MG63 (cell line): ENCODE results near the gene C6orf118. TPM values are rescaled to one million over a fixed set of nuclear protein-coding genes. Genes with fewer than 3 reads are reported as not detected.

Experiments
- DNase-seq: peaks from one replicate; pipeline ENCODE4 v3.0.0-alpha.2; 2020
- H3K27me3 ChIP-seq: fragments of 250-450 bp; sonication (Bioruptor Pico); 2 replicates; pipeline ENCODE4 v1.5.1; 2020; ENCODE audit warnings: mild to moderate bottlenecking, moderate library complexity
- H3K36me3 ChIP-seq: fragments of 250-450 bp; sonication (Bioruptor Pico); 2 replicates; pipeline ENCODE4 v1.5.1; 2020; ENCODE audit warnings: mild to moderate bottlenecking, moderate library complexity
- H3K4me3 ChIP-seq: fragments of 250-450 bp; sonication (Bioruptor Pico); 2 replicates; pipeline ENCODE4 v1.5.1; 2020; ENCODE audit warnings: mild to moderate bottlenecking, moderate library complexity
- H3K9me3 ChIP-seq: fragments of 250-450 bp; sonication (Bioruptor Pico); 2 replicates; pipeline ENCODE4 v1.5.1; 2020; ENCODE audit warnings: mild to moderate bottlenecking, moderate library complexity
- total RNA-seq: library from RNA; depleted of rRNA; stranded (reverse); fragments of >200 nt; shearing (Covaris generic); gene quantifications from 2 replicates; pipeline ENCODE4 v1.2.3, GENCODE V29; 2014; ENCODE audit warnings: low replicate concordance; rRNA removed

C6orf118 gene
- not detected in 2 replicates for total RNA-seq

DNA sequence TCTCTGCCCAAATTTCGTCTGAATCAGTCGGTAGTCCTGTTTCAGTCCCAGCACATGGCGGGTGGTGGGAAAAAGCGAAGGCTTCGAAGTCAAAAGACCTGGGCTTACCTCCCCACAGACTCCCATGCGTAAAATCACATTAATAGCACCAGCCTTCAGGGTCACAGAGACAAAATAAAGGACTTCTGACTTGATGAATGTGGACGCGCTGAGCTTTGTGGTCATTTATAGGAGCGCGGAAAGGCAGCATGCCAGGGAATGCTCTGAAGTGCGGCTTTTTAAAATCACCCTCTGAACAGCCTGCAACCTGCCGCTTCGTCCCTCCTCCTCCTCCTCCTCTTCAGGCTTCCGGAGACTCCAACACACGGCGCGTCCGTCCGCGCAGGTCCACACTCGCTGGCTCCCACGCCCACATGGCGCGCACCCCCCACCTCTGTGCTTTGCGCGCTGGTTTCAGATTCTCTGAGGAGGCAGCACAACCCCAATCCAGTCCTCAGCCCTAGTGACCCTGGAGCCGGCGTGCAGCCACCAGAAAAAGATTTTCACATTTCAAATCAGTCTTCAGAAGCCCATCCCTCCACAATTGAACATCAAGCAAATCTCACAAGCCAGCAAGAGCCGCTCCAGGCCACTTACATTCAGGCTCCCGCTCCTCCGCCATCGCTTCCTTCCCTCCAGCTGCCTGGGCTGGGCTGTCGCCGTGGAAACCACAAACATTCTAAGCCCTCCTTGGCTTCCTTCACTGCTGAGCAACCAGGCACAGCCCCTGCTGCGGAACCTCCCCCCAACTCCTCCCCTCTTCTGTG is at the start of gene C6orf118:
Gene C6orf118 (minus strand): TSS at position 680 of the 806 bp plus-strand sequence. CDS start 19 bp downstream, at position 661.
- Histone ChIP-seq H3K4me3 (peak within 1 kb of the TSS; percentile 48), H3K9me3 (no peaks in the 10 kb centered on the region)
- DNase-seq = peak; percentile 76

GRCh38 chr6:165345700-165346099 is 36.3 kb upstream of the C6orf118 start:
- no peak for DNase-seq
- Histone ChIP-seq H3K4me3 (no peak overlapping the region), H3K9me3 (no peaks in the 10 kb centered on the region), H3K27me3 (no peaks in the 10 kb centered on the region), H3K36me3 (no peaks in the 10 kb centered on the region)

More for the DNA sequence above, at the start of gene C6orf118:
- no peaks in the 10 kb centered on the region for H3K27me3 ChIP-seq
- no peaks in the 10 kb centered on the region for H3K36me3 ChIP-seq

DNA sequence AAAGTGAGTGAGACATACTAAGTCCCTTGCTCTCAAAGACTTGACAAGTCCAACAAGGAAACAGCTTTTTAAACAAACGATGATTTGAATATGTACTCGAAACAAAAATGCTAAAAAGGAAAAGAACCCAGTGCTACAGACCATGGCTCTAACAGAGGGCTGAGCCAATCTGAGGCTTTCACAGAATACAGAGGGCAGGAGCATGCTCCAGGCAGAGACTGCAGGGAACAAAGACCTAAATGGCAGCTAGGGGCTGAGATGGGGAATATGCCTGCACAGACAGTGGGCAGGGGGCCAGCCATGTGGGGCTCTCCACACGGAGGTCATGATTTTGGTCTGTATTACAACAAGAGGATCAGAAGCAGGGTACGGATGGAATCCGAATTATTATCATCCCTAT is 31.1 kb upstream of the C6orf118 start:
- no peaks in the 10 kb centered on the region for H3K27me3 ChIP-seq
- no peaks in the 10 kb centered on the region for H3K9me3 ChIP-seq
- no peaks in the 10 kb centered on the region for H3K36me3 ChIP-seq
- no peak overlapping the region for H3K4me3 ChIP-seq
- DNase-seq = no peak

- DNase-seq = no peak
- Histone ChIP-seq H3K27me3 (no peaks in the 10 kb centered on the region), H3K4me3 (no peak overlapping the region), H3K36me3 (no peaks in the 10 kb centered on the region), H3K9me3 (peaks cover 2% of the 10 kb centered on the region; the same call in 1 of the 2 replicates)
Observed at GRCh38 chr6:165325609-165326008, 16.2 kb upstream of the C6orf118 start.

DNA sequence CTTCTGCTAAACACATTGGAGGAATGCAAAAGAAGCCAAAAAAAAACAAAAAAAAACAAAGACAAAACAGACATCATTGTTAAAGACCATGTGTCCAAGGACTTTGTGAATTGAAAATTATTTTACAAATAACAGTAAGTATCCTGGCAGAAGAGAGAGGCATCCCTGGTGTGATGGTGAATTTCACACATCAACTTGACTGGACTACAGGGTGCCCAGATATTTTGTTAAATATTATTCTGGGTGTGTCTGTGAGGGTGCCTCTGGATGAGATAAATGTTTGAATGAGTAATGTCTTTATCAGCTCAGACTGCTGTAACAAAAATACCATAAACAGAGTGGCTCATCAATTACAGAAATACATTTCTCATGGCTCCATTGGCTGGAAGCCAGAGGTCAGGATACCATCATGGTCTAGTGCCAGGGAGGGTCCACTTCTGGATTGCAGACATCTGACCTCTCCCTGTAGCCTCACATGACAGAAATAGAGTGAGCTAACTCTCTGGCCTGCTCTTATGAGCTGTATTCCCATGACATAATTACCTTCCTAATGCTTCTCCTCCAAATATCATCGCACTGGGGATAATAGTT is 12.2 kb upstream of the C6orf118 start:
- no peak for DNase-seq
- H3K9me3 ChIP-seq = peaks cover 2% of the 10 kb centered on the region; the same call in 1 of the 2 replicates
- H3K36me3 ChIP-seq = no peaks in the 10 kb centered on the region
- no peak overlapping the region for H3K4me3 ChIP-seq
- no peaks in the 10 kb centered on the region for H3K27me3 ChIP-seq

DNA sequence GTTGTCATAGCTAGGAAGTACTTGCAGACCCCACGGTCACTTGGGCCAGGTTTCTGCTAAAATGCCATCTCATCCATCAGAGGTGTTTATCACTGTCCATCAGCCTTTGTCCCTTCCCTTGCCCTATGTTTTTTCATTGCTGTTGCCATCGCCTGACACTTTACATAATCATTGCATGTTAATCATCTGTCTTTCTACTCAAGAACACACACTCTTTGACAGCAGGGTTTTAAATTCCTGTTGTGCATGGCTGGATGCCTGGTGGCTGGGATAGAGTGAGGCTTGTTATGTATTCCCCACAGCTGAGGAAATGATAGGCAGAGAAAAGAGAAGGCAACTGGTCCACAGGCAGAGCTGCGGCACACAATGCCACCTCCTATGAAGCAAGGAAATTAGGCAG is 11.7 kb upstream of the C6orf118 start:
- Histone ChIP-seq H3K36me3 (no peaks in the 10 kb centered on the region), H3K4me3 (no peak overlapping the region), H3K27me3 (no peaks in the 10 kb centered on the region), H3K9me3 (peaks cover 2% of the 10 kb centered on the region; the same call in 1 of the 2 replicates)
- DNase-seq = no peak

DNA sequence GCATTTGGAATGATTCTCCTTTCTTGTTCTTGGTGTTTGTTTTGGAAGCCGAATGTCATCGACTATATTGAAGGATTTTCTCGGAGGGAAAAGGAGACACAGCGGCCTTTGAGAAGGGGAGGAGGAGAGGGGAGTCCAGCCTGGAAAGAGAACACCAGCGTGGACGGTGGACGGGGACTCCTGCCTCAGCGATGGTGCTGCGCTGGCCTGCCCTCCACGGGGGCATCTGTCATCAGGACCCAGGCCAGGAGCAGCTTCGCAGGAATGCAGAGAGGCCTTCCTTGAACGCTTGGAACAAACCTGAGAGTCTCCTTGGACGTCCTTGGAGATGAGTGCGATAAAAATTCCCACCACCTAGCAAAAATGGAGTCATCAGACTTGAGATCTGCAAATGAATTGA is 8.3 kb upstream of the C6orf118 start:
- no peak overlapping the region for H3K4me3 ChIP-seq
- no peaks in the 10 kb centered on the region for H3K36me3 ChIP-seq
- DNase-seq = no peak
- peaks cover 2% of the 10 kb centered on the region; the same call in 1 of the 2 replicates for H3K9me3 ChIP-seq
- H3K27me3 ChIP-seq = no peaks in the 10 kb centered on the region

- no peaks in the 10 kb centered on the region for H3K36me3 ChIP-seq
- H3K9me3 ChIP-seq = no peaks in the 10 kb centered on the region
- no peaks in the 10 kb centered on the region for H3K27me3 ChIP-seq
- no peak overlapping the region for H3K4me3 ChIP-seq
- no peak for DNase-seq
Observed at GRCh38 chr6:165306955-165307354, 2.5 kb downstream of the C6orf118 start.

- H3K27me3 ChIP-seq = no peaks in the 10 kb centered on the region
- H3K4me3 ChIP-seq = no peak overlapping the region
- no peak for DNase-seq
- H3K36me3 ChIP-seq = no peaks in the 10 kb centered on the region
- no peaks in the 10 kb centered on the region for H3K9me3 ChIP-seq
Observed at GRCh38 chr6:165301372-165302246, 7.8 kb downstream of the C6orf118 start.

DNA sequence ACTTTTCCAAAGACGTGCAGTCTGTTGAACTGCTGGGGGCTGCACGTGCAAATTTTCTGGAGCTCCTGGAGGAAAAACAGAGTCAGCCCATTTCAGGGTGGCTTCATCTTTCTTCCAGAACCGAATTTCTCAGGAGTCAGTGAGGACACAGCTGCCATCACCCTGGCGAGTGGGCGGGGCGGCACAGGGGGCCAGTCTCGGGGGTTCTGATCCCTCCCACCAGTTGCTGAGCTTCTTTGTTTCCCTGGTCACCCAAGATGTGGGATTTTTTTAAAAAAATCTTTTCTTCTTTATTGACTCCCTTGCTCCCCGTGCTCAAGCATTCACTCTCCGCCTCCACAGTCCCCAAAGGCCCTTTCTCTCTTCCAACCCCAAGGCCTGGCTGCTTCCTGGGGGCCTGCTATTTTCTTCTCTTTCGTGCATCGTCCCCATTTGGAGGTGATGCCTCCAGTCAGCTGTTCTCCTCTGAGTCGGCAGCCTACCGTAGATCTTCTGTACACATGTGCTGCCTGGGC is 8.9 kb downstream of the C6orf118 start:
- H3K27me3 ChIP-seq = no peaks in the 10 kb centered on the region
- no peak overlapping the region for H3K4me3 ChIP-seq
- H3K9me3 ChIP-seq = no peaks in the 10 kb centered on the region
- DNase-seq = no peak
- no peaks in the 10 kb centered on the region for H3K36me3 ChIP-seq

DNA sequence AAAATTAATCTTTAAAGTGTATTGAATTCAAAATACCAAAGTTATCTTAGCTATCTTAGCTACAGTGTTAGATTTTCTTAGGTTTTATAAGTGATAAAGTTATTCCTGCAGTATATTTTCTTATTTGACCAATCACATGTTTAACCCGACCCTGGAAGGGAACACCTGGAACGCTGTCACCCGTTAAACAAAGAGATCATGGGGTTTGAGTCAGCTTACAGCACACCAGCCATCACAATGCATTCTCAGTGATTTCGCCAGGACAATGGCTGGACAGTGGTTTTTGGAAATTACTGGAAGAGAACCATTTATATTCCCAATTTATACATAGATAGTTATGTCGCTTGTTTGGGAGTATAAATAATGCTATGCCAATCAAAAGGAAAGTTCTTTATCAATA is 10.5 kb downstream of the C6orf118 start:
- no peak for DNase-seq
- no peaks in the 10 kb centered on the region for H3K27me3 ChIP-seq
- H3K4me3 ChIP-seq = no peak overlapping the region
- H3K9me3 ChIP-seq = no peaks in the 10 kb centered on the region
- H3K36me3 ChIP-seq = no peaks in the 10 kb centered on the region

GRCh38 chr6:165298402-165298801 is 11.0 kb downstream of the C6orf118 start:
- Histone ChIP-seq H3K4me3 (no peak overlapping the region), H3K9me3 (no peaks in the 10 kb centered on the region), H3K36me3 (no peaks in the 10 kb centered on the region), H3K27me3 (no peaks in the 10 kb centered on the region)
- DNase-seq = no peak

- Histone ChIP-seq H3K4me3 (no peak overlapping the region), H3K9me3 (no peaks in the 10 kb centered on the region; the same call in 1 of the 2 replicates), H3K27me3 (no peaks in the 10 kb centered on the region), H3K36me3 (no peaks in the 10 kb centered on the region)
- no peak for DNase-seq
Observed at GRCh38 chr6:165292657-165293056, 16.7 kb downstream of the C6orf118 start.

DNA sequence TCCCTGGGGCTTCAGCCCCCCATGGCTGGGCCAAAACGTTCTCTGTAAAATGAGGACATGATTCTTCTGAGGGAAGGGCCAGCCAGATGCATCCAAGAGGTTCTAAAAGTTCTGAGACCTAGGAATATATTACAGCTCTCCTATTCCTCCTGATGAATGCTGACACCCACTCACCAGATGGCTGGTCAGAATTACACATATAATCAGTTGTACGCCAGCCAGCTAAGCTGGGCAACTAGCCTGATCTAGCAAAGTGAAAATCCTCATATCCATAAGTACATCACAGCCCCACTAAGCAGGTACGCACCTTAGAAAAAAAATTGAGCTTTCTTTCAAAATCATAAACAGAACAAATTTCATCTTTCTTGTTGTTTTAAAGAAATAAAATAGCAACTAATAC is 34.8 kb downstream of the C6orf118 start:
- H3K9me3 ChIP-seq = no peaks in the 10 kb centered on the region
- H3K36me3 ChIP-seq = no peaks in the 10 kb centered on the region
- H3K4me3 ChIP-seq = no peak overlapping the region
- H3K27me3 ChIP-seq = no peaks in the 10 kb centered on the region
- no peak for DNase-seq

GRCh38 chr6:165272585-165272984 is 36.8 kb downstream of the C6orf118 start:
- no peak for DNase-seq
- no peaks in the 10 kb centered on the region for H3K27me3 ChIP-seq
- H3K36me3 ChIP-seq = no peaks in the 10 kb centered on the region
- H3K9me3 ChIP-seq = no peaks in the 10 kb centered on the region
- H3K4me3 ChIP-seq = no peak overlapping the region

DNA sequence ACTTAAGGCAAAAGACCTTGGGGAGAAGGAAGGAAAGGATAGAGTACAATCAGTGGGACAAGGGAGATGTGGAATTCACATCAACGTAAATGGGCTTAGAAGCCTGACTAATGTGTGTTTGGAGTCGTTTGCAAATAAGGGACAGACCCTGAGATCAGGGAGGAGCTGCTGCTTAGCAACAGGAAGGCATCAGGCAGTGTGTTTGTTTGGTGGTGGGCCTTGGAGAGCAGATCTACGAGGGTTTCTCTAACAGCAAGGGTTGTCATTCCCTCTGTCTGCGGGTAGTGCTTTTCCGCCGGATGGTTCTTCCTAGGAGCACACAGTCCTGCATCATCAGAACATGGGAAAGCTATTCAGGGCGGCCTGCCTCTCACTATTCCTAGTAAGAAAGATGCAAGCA is 40.4 kb downstream of the C6orf118 start:
- DNase-seq = no peak
- no peaks in the 10 kb centered on the region for H3K36me3 ChIP-seq
- H3K4me3 ChIP-seq = no peak overlapping the region
- no peaks in the 10 kb centered on the region for H3K9me3 ChIP-seq
- no peaks in the 10 kb centered on the region for H3K27me3 ChIP-seq

GRCh38 chr6:165266621-165267020 is 42.8 kb downstream of the C6orf118 start:
- no peak for DNase-seq
- H3K4me3 ChIP-seq = no peak overlapping the region
- H3K27me3 ChIP-seq = no peaks in the 10 kb centered on the region
- H3K36me3 ChIP-seq = no peaks in the 10 kb centered on the region
- H3K9me3 ChIP-seq = no peaks in the 10 kb centered on the region
